Kidney capillary endothelial cell (primary cell): ENCODE data around the gene CCDC198.

Experiments used
- DNase-seq: peaks from one replicate; pipeline ENCODE4 v3.0.0-alpha.2; 2018; ENCODE audit warnings: low spot score

CCDC198 gene

GRCh38 chr14:57464008-57464730 lies 29.5 kb downstream of the CCDC198 start:
- no peak for DNase-seq

- DNase-seq = no peak
Observed at GRCh38 chr14:57462551-57462950, 31.1 kb downstream of the CCDC198 start.

- no peak for DNase-seq
Observed at GRCh38 chr14:57461777-57462320, 31.8 kb downstream of the CCDC198 start.

GRCh38 chr14:57435923-57436322 lies 57.7 kb downstream of the CCDC198 start:
- DNase-seq = no peak

GRCh38 chr14:57420986-57421385 lies 72.7 kb downstream of the CCDC198 start:
- DNase-seq = no peak

GRCh38 chr14:57420033-57420432 lies 73.6 kb downstream of the CCDC198 start:
- DNase-seq = no peak
